ENCODE results near the gene RIPOR3. TPM values are rescaled to one million over a fixed set of nuclear protein-coding genes. Genes with fewer than 3 reads are reported as not detected.

Gene RIPOR3
- polyA plus RNA-seq, 1 donor from 2014 or later = 3.3 TPM

DNA sequence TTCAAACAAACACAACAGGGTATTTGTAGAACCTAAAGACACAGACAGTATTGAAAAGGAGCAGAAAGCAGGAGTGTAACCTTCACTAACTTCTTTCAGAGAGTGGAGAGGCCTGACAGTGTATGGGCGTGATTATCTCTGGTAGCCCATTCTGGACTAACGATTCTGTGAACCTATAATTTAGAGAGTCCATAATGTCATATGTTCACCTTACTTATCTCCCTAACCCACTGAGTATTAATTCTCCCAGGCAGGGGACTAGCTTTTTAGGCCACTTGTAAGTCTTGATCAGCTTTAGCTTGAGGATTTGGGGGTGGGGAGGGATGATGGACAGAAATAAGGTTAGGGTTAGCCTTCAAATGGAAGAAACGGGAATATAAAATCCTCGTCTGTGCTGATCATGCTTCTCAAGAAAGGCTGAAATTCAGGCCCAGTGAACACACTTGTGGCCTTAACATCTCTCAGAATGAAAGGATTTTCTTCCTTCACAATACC is 37.2 kb upstream of the RIPOR3 start:
- Mint-ChIP-seq H3K27me3 (peaks cover 3% of the 10 kb centered on the region), H3K9me3 (no peaks in the 10 kb centered on the region), H3K27ac (peak overlapping the region in 1 of 3 donors; percentile 76), H3K4me1 (peaks cover 7 to 13% (median 7%) of the 10 kb centered on the region in 3 donors), H3K4me3 (peak overlapping the region in 2 of 4 donors; percentile 37 to 78), H3K36me3 (peaks cover 2% of the 10 kb centered on the region)

DNA sequence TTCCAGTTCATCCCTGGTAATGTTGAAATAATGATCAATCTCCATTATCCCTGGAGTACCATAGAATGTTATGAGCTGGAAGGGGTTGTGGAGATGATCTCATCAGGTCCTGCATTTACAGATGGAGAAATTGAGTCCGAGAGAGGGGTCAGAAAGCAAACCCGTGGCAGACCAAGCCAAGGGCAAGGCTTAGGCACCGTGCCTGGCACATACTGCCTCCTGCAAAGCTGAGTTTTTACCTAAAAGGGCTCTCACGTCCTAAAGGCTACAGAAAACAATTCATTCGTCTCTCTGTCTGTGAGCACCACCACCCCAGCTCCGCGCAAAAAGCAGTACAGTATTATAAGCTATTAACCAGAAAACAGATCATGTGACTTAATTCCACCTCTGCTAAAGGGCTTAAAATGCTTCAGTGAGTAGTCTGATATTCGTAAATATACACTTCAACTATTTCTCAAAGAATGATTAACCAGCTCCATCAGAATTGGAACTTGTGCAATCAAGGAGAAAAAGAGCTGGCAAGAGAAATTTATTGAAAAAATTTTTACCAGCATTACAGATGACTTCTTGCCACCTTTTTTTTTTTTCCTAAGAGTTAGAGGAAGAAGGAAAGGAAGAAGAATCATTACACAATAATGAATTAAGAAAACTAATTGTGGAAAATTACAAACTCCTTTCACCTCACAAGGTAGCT is 36.6 kb upstream of the RIPOR3 start:
- H3K27me3 Mint-ChIP-seq = peaks cover 3% of the 10 kb centered on the region
- H3K9me3 Mint-ChIP-seq = no peaks in the 10 kb centered on the region
- peaks cover 4 to 10% (median 7%) of the 10 kb centered on the region in 3 donors for H3K4me1 Mint-ChIP-seq
- peak overlapping the region in 1 of 4 donors; percentile 78 for H3K4me3 Mint-ChIP-seq
- peak overlapping the region in 1 of 3 donors; percentile 76 for H3K27ac Mint-ChIP-seq
- peaks cover 3% of the 10 kb centered on the region for H3K36me3 Mint-ChIP-seq

DNA sequence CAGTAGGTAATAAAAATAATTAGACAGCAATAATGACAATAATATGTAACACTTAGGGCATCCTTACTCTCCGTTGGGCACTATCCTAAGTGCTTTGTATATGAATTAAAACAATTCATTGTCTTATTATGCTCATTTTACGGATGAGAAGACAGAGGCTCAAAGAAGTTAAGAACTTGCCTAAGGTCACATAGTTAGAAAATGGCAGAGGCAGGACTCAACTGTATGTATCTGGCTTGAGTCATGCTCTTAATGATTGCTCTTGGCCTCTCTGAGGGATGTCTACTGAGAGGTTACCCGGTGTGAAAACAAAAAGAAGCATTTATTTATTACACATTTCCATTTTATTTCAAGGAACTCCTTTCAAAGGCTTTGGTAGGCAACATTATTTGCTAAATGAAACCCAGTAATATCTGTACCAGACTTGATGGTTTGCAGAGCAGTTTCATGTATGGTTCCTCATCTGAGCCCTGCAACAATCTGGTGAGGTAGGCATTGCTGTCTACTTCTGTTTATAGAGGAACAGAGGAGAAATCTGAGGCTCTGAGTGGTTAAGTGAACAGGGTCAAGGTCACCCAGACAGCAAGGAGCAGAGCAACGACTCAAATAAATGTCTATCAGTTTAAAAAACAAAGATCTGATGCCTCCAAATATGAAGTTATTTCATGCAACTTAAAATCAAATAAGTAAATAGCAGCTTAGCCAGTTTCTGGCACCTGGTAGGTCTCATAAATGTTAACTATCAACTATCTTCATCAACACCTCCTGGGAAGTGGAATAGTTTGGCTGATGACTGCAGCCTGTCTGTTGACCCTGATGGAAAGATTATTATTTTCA is 35.8 kb upstream of the RIPOR3 start:
- Mint-ChIP-seq H3K27me3 (peaks cover 3% of the 10 kb centered on the region), H3K27ac (no peak overlapping the region)

DNA sequence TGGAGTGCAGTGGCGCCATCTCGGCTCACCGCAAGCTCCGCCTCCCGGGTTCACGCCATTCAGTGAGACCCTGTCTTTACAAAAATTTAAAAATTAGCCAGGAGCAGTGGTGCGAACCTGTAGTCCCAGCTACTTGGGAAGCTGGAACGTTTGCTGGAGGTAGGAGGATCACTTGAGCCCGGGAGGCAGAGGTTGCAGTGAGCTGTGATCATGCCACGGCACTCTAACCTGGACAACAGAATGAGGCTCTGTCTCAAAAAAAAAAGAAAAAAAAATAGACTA is 34.3 kb upstream of the RIPOR3 start:
- no peaks in the 10 kb centered on the region for H3K9me3 Mint-ChIP-seq
- H3K4me3 Mint-ChIP-seq = no peak overlapping the region
- H3K36me3 Mint-ChIP-seq = peaks cover 1% of the 10 kb centered on the region

More for the DNA sequence above, 35.8 kb upstream of the RIPOR3 start:
- peaks cover 1% of the 10 kb centered on the region for H3K36me3 Mint-ChIP-seq
- H3K4me1 Mint-ChIP-seq = peaks cover 0 to 2% (median under 1%) of the 10 kb centered on the region in 3 donors
- H3K9me3 Mint-ChIP-seq = no peaks in the 10 kb centered on the region
- H3K4me3 Mint-ChIP-seq = peak overlapping the region in 1 of 4 donors; percentile 45

DNA sequence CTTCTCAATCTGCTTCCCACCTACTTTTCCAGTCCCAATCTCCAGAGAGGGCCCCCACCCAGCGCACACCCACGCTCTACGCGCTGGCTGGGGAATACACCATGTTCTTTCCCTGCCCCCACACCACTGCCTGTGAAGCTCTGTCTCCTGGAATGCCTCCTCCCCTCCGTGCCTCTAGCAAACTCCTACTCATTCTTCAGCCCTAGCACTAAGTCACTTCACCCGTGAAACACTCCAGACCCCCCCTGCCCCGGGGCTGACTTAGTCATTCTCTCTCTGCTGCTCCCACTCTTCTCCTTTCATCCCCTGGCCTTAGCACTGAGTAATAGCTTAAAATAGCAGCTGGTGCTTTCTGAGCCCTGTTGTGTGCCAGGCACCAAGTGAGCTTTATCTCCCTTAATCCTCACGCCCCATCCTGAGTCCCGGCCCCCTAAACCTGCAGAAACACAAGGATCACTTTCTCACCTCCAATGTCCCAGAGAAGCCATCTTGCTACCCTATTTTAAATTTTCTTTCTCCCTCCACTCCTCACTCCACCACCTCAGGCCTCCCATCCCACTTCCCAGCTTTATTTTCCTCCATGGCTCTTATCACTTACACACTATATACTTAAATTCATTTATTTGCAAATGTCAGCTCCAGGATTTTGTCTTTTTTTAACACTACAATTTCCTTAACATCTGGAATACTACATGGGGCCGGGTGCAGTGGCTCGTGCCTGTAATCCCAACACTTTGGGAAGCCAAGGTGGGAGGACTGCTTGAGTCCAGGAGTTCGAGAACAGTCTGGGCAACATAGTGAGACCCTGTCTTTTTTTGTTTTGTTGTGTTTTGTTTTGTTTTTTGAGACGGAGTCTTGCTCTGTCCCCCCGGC is 33.7 kb upstream of the RIPOR3 start:
- Mint-ChIP-seq H3K36me3 (peaks cover 1% of the 10 kb centered on the region), H3K4me1 (no peaks in the 10 kb centered on the region), H3K4me3 (no peak overlapping the region), H3K27me3 (peaks cover 3% of the 10 kb centered on the region), H3K9me3 (no peaks in the 10 kb centered on the region), H3K27ac (no peak overlapping the region)

More for the DNA sequence above, 34.3 kb upstream of the RIPOR3 start:
- no peak overlapping the region for H3K27ac Mint-ChIP-seq
- H3K27me3 Mint-ChIP-seq = peaks cover 3% of the 10 kb centered on the region
- peaks cover 0 to 2% (median 0%) of the 10 kb centered on the region in 3 donors for H3K4me1 Mint-ChIP-seq

DNA sequence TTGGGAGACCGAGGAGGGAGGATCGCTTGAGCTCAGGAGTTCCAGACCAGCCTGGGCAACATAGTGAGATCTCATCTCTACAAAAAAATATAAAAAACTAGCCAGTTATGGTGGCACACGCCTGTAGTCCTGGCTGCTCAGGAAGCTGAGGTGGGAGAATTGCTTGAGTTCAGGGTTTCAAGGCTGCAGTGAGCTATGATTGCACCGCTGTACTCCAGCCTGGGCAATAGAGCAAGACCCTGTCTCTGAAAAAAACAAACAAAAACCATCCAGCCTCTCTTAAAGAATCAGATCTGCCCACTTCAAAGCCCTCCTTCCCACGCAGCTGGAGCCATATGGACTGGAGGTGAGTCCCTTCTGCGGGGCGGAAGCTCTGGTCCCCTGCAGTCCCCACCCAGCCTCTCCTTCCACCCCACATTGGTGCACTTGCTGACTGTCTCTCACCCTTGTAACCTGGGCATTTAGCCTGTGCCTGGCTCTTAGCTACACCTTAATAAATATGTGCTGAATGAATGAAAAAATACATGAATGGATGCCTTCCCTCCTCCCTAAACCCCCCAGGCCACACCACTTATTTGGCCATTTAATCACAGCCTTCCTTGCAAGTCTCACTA is 32.9 kb upstream of the RIPOR3 start:
- Mint-ChIP-seq H3K36me3 (peaks cover 1% of the 10 kb centered on the region), H3K9me3 (no peaks in the 10 kb centered on the region), H3K4me3 (no peak overlapping the region), H3K27ac (no peak overlapping the region), H3K27me3 (peaks cover 3% of the 10 kb centered on the region), H3K4me1 (peaks cover 0 to 4% (median 0%) of the 10 kb centered on the region in 3 donors)

DNA sequence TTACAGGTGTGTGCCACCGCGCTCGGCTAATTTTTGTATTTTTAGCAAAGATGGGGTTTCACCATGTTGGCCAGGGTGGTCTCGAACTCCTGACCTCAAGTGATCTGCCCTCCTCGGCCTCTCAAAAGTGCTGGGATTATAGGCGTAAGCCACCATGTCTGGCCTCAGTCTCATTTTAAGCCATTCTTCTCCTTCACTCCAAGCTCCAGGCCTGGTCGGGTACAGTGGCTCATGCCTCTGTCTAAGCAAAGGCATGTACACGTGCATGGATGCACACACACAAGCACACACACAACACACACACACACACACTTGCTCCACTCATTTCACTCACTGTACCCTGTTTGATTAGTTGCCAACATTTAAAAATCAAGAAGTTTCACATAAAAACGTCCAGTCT is 32.3 kb upstream of the RIPOR3 start:
- H3K9me3 Mint-ChIP-seq = no peaks in the 10 kb centered on the region
- H3K4me1 Mint-ChIP-seq = peaks cover 0 to 4% (median 0%) of the 10 kb centered on the region in 3 donors
- H3K36me3 Mint-ChIP-seq = peaks cover 1% of the 10 kb centered on the region
- peak overlapping the region in 1 of 3 donors; percentile 23 for H3K27ac Mint-ChIP-seq
- H3K27me3 Mint-ChIP-seq = peaks cover 3% of the 10 kb centered on the region
- no peak overlapping the region for H3K4me3 Mint-ChIP-seq

DNA sequence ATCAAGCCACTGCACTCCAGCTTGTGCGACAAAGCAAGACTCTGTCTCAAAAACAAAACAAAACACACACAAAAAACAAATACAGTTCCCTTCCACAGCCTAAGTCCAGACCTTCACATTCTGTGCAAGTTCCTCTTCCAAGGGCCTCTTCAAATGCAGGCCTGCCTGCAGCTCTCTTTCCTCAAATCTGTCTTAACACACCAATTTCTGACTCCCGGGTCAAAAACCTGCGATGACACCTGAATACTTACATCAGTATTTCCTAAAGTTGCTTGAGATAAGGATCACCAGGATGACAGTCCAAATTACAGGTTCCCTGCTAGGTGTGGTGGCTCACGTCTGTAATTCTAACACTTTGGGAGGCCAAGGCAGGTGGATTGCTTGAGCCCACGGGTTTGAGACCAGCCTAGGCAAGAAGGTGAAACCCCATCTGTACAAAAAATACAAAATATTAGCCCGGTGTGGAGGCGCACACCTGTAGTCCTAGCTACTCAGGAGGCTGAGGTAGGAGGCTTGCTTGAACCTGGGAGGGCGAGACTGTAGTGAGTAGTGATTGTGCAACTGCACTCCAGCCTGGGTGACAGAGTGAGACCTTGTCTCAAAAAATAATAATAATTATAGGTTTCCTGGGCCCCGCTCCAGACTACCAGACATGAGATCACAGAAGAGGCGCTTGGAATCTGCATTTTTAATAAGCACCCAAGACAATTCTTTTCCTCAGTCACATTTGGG is 31.2 kb upstream of the RIPOR3 start:
- Mint-ChIP-seq H3K4me1 (peaks cover 0 to 4% (median 0%) of the 10 kb centered on the region in 3 donors), H3K27me3 (peaks cover 4% of the 10 kb centered on the region), H3K27ac (peak overlapping the region in 1 of 3 donors; percentile 62), H3K4me3 (no peak overlapping the region), H3K36me3 (peaks cover 1% of the 10 kb centered on the region), H3K9me3 (no peaks in the 10 kb centered on the region)

DNA sequence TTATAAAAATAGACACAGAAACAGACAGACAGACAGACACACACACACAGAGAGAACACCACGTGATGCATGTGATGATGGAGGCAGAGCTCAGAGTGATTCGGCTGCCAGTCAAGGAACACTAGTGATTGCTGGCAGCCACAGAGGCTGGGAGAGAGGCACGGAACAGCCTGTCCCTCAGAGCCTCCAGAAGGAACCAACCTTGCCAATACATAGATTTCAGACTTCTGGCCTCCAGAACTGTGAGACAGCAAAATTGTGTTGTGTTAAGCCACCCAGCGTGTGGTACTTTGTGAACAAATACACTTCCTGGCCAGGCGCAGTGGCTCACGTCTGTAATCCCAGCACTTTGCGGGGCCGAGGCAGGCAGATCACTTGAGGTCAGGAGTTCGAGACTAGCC is 30.5 kb upstream of the RIPOR3 start:
- H3K4me1 Mint-ChIP-seq = peaks cover 0 to 4% (median 0%) of the 10 kb centered on the region in 3 donors
- H3K27me3 Mint-ChIP-seq = peaks cover 4% of the 10 kb centered on the region

DNA sequence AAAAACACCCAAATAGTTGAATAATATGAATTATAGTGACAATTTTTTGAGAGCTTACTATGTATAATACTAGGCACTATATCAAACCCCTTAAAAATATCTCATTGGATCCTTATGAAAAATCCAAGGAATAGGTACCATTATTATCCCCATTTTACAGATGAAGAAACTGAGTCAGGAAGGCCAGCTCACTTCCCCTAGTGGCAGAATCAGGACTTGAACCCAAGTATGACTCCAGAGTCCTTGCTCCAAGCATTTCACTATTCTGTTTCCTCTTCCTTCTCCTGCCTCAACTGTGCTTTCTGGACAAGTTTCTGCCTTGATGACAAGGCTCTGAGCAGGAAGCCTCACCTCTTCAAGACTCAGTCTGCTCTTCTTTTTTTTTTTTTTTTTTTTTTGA is 29.2 kb upstream of the RIPOR3 start:
- Mint-ChIP-seq H3K4me3 (no peak overlapping the region), H3K27ac (no peak overlapping the region), H3K4me1 (peaks cover 0 to 4% (median 0%) of the 10 kb centered on the region in 3 donors), H3K27me3 (peaks cover 4% of the 10 kb centered on the region), H3K36me3 (peaks cover 1% of the 10 kb centered on the region), H3K9me3 (no peaks in the 10 kb centered on the region)

More for the DNA sequence above, 30.5 kb upstream of the RIPOR3 start:
- H3K9me3 Mint-ChIP-seq = no peaks in the 10 kb centered on the region
- H3K27ac Mint-ChIP-seq = peak overlapping the region in 1 of 3 donors; percentile 62
- peaks cover 1% of the 10 kb centered on the region for H3K36me3 Mint-ChIP-seq
- no peak overlapping the region for H3K4me3 Mint-ChIP-seq

DNA sequence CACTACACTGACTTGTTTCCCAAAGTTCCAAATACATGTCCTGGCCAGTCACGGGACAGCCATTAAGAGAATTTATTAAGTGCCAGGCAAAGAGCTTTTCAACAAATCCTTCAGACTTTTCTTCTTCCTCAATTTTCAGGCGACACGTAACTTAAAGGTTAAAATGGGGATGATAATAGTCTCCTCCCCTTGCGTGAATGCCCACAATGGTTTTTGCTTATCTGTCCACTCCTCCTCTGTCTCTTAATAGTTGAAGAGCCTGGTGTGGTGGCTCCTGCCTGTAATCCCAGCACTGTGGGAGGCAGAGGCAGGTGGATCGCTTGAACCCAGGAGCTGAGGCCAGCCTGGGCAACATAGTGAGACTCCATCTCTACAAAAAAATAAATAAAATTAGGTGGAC is 28.7 kb upstream of the RIPOR3 start:
- Mint-ChIP-seq H3K27ac (no peak overlapping the region), H3K27me3 (peaks cover 4% of the 10 kb centered on the region), H3K36me3 (peaks cover 1% of the 10 kb centered on the region), H3K4me1 (peaks cover 0 to 4% (median 0%) of the 10 kb centered on the region in 3 donors), H3K4me3 (no peak overlapping the region), H3K9me3 (no peaks in the 10 kb centered on the region)

DNA sequence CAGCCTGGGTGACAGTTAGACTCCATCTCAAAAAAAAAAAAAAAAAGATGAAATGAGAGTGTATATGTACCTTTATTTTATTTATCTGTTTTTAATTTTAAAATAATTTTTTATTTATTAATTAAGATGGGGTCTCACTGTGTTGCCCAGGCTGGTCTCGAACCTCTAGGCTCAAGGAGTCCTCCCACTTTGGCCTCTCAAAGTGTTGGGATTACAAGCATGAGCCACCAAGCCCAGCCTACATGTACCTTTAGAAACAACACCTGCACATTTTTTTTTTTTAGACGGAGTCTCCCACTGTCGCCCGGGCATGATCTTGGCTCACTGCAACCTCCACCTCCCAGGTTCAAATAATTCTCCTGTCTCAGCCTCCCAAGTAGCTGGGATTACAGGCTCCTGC is 28.0 kb upstream of the RIPOR3 start:
- Mint-ChIP-seq H3K27me3 (peaks cover 4% of the 10 kb centered on the region), H3K4me3 (no peak overlapping the region), H3K36me3 (peaks cover 1% of the 10 kb centered on the region), H3K27ac (no peak overlapping the region), H3K4me1 (peaks cover 0 to 4% (median 0%) of the 10 kb centered on the region in 3 donors), H3K9me3 (no peaks in the 10 kb centered on the region)

DNA sequence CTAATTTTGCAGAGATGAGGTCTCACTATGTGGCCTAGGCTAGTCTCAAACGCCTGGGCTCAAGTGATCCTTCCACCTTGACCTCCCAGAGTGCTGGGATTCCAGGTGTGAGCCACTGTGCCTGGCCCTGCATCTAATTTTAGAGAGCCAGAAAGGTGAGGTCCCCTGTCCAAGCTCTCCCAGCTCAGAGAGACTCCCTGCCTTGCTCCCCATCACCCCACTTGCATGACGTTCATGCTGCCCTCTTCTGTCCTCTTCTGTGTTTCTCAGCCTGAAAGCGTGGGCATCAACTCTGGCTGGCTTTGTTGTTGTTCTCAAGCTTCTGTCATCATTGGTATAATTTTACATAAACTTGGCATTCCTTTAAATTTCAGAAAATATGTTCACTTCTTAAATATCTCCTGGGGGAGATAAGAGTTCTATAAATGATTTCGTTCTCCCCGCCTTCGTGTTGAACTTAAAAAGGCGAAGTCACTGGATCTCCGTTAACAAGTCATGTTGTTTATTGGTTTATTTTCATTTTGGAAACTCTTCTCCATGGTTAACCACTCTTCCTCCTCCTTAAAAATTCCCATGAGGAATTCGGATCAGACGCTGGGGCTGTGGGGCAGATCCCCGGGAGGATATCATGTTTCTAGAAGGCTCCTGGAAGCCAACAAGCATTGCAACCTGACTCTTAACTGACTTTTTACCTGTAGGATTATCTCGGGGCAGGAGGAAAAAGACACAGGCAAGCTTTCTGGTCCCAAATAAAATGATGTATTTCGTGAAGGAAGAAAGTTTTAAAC is 26.8 kb upstream of the RIPOR3 start:
- H3K4me1 Mint-ChIP-seq = peaks cover 0 to 4% (median 2%) of the 10 kb centered on the region in 3 donors
- peaks cover 1% of the 10 kb centered on the region for H3K36me3 Mint-ChIP-seq
- no peak overlapping the region for H3K4me3 Mint-ChIP-seq
- H3K9me3 Mint-ChIP-seq = no peaks in the 10 kb centered on the region
- H3K27me3 Mint-ChIP-seq = peaks cover 7% of the 10 kb centered on the region
- no peak overlapping the region for H3K27ac Mint-ChIP-seq
